Stimulated activated CD4-positive, alpha-beta T cell treated with anti-CD3 and anti-CD28 coated beads, Interleukin-1b, Interleukin-23, amount 100 ng/mL, for 48 hours (primary cell): ENCODE results near the gene MBP.

ENCODE experiments used
- DNase-seq: peaks from one replicate; pipeline ENCODE4 v3.0.0-alpha.2; 2020

The MBP gene

DNA sequence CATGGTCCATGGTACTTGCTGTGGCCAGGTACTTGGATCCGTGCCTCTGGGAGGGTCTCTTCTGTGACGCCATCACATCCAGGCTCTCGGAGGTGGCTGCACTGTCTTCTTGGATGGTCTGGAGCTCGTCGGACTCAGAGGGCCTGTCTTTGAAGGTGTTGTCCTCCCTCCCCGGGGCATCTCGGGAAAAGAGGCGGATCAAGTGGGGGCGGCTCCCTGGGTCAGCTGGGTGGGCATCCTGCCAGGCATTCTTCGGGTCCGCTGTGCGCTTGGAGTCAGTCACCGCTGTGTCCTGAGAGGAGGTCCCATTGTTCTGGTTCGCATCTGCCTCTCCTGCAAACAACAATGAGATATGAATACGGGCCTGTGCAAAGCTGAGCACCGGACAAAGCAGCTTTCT, 115.6 kb downstream of the MBP start:
- DNase-seq: no peak

GRCh38 chr18:77015771-77016710, 116.5 kb downstream of the MBP start:
- no peak for DNase-seq

GRCh38 chr18:77015169-77015568, 117.4 kb downstream of the MBP start:
- DNase-seq: no peak

GRCh38 chr18:77014538-77014937, 118.0 kb downstream of the MBP start:
- no peak for DNase-seq

- DNase-seq: no peak
Observed at GRCh38 chr18:77013811-77014521, 118.6 kb downstream of the MBP start.

DNA sequence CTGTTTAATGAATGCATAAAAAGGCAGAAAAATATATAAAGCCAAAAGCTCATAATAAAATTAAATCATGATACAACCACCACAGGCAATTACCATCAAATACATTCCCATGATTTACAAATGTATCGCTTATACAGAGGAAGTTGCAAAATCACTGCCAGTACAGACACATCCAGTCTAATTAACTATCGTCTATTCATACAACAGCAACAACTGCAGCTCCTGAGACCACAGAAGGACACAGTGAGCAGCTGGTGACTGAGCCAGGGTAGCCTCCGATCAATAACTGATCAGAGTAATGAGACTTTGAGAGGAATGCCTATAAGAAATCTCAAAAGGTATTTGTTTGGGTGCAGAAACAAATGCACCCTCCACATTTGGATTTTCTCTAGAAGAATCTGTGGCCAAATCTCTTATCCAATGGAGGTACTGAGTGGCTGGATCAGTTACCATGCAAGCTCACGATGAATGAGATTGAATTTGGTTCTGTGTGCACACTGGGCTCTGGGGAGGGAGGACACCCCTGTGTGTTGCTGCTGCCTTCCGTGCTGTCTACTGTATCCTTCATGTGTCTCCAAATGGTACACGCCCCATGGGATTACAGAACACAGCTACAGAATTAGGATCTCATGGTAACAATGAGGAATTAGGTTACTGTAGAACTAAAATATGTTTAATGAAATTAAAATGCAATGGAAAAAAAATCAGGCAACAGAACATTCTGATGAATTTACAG, 119.6 kb downstream of the MBP start:
- no peak for DNase-seq

DNA sequence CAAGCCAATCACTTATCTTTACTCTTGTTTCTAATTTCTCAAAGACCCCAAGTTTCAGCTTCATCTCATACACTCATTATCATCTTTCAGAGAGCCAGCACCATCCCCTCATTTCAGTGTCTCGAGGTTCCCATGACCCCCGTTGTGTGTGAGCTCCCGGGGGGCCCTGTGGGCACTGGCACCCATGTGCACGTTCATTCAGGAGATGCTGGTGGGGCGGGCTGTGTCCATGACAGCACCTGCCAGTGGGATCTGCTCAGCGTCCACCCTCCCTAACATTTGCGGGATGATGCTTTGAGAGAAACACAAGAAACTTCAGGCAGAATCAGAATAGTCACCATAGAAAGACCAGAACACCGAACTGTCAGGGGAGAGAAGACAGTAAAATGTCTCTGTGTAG, 120.5 kb downstream of the MBP start:
- DNase-seq: no peak

DNA sequence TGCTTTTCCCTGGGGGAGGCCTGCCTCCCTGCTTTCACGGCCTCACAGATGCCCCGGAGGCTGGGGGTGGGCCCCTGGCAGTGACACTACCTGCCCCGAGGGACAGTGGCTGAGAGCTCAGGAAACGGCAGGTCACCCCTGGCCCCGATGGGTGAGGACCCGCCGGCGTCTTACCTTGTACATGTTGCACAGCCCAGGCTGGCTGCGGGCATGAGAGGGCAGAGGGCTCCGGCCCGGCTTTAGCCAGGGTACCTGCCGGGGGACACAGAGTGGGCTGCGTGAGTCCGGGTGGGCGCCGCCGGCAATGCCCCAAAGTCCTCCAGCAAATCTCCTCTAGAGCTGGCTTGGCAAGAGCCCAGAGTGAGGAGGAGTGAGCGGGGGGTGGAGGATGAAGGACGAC, 122.9 kb downstream of the MBP start:
- no peak for DNase-seq

DNA sequence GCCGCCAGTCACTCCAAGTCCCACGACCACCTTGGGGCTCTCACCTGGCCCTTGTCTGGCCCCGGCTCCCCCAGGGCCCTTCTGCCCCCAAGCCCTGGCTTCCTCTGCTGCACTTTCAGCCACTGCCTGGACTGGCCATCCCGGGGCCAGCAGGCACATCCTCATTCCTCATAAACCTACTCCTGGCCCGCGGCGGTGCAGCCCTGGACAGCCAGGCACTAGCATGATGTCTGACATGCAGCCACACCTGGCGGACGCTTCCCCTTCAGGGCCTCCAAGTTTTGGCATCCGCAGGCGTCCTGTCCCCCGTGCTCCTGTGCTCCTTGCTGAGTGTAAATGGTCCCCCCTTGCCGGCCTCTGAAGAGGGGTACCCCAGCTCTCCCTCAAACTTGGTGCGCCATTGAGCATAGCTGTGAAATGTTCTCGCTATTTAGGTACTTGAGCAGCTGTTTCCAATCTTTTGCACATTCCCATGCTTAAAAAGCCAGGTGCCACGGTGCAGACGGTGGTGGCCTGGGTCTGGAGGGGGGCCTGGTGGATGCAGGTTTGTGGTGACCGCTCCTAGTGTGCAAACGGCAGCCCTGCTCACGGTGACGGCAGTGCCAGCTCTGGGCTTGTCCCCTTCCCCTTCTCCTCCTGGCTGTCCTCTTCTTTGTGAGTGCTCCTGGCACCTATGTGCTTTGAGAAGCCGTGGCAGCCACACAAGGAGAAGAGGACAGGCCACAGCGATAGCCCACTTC, 123.8 kb downstream of the MBP start:
- DNase-seq: no peak

DNA sequence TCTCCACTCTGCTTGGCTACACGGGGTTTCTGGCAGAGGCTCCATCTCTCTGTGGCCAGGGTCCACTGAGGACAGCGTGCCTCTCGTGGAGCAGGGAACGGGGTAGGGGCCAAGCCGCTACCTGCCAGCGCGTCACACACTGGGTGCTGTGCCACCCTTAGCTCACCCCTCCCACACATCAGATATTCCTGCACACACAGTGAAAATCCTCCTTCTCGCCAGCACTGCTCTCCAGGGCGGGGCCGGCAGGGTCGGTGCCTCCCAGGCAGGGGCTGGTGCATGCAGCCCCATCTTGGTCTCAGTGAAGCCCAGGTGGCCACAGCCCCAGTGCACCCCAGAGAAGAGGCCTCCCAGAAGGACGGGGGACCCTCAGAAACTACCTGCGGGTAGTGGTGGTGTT, 124.6 kb downstream of the MBP start:
- DNase-seq: no peak

GRCh38 chr18:77007251-77007650, 125.3 kb downstream of the MBP start:
- no peak for DNase-seq

DNA sequence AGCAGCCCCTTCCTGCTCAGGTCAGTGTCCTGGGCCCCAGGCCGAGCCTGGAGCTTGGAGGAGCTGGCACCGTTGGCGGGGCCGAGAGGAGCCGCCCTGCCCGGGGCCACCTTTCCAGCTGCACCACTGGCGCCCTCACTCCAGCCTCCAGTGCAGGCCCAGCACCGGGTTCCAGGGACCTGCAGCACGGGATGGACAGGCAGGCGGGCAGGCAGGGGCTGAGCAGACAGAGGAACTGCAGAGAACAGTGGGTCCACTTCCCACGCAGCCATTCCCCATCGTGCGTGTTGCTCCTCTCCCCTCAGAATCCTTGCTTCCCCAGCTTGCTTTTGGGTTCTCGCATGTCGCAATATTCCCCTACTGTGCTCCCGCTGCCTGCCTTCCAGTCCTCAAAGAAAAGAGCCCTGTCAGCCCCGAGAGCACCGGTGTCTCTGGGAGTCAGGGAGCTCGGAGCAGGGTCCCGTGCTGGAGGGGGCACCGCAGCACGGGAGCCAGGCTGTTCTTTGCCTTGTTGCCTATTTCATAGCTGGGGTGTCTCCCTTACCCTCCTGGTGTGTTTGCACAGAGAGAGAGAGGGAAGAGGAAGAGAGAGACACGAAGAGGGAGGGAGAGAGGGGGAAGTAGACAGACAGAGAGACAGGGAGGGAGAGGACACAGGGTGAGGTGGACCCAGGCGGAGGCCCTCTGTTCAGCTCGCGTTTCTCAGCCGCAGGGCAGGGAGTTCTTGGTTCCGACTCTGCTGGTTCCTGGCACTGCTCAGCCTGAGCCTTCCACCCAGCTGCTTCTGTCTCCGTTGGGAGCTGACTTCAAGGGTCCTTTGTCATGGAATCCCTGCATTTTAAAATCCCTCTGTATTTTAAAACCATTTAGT, 126.0 kb downstream of the MBP start:
- DNase-seq: no peak

DNA sequence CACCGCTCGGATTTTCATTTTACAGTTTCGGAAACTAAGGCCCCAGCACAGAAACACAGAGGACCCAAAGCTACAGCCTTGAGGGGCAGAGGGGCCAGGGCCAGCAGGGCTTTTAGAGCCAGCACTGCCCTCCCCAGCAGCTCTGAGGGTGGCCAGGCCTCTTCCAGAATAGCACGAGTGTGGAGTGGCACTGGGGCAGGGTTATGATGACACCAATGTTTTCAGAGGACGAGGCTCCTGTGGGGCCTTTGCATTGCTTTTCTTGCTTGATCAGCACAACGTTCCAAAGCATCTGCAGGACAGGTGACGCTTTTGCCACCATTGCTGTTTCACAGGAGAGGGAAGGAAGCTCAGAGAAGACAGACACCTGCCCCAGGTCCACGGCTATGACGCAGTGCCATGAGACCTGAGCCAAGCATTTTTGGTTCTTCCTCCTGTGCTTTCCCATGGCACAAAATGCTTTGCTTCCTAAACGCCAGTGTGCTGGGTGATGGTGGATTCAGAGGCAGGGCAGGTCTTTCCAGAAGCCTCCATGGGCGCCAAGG, 126.9 kb downstream of the MBP start:
- no peak for DNase-seq

DNA sequence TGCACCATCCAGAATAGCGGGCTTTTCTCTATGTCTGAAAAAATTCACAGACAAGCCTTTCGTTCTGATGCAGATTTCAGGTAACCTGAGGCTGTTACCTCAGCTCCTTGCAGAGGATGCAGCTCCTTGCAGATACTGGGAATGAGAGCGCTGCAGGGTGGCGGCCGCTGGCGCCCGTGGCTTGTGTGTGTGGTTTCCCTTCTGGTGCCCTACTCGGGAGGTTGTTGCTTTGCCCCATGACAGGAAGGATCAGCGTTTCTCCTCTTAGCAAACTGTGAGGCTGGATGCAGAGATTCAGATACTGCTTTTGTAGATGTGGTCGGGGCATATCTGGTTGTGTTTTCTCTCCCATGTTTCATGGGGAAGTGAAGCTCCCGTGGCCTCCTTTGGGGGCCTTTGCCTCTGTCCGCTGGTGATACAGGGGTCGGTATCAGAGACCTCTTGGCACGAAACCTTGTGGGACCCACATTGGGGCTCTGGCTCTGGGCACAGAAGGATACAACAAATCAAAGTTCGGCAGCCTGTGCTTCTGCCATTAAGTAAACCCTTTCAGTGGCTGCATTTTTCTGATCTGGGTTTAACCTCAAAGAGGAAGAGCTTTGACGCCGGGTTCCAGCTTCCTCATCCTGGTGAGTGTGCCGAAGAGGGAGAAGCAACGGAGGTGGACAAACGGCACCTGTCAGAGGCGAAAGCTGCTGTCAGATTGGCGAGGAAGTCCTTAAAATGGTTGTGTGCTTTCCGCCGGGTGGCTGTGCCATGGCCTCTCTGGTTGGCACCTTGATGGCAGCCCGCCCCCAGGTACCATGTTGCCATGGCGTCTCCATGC, 127.8 kb downstream of the MBP start:
- no peak for DNase-seq

DNA sequence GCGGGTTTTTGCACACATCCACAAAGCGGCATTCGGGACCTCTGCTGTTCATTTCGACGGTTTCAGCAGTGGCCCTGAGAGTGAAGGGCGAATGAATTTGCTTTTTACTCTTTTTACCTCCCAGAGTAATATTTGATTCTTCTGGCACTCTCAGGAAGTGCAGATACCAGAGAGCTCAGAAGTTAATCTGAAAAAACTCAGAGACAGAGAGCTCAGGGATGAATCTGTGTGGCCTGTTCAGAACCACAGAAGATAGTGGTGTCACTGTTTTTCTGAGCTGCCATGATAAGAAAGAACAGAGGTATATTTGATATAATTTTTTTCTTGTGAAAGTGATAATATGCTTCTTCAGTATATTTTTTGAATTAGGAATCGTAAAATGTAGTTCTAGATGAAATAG, 129.3 kb downstream of the MBP start:
- no peak for DNase-seq

GRCh38 chr18:77002496-77002895, 130.1 kb downstream of the MBP start:
- no peak for DNase-seq

DNA sequence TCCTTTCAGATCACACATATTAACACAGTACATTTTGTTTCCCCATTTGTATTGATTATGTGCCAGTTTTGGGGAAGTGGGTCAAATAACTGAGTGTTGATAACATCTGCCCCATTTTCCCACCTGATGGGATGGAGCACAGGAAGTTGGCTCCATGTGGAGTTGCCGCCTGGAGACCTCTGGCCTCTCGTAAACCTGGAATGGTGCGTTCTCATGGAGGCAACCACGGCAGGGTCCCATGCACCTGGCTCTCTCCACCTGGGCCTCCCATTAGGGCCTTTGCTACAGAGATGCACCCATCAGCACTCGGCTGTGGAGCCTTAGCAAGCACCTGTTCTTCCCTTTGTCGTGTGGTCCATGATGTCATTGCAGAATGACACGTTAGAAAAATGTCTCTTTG, 130.6 kb downstream of the MBP start:
- no peak for DNase-seq

GRCh38 chr18:77001041-77001440, 131.5 kb downstream of the MBP start:
- DNase-seq: no peak

DNA sequence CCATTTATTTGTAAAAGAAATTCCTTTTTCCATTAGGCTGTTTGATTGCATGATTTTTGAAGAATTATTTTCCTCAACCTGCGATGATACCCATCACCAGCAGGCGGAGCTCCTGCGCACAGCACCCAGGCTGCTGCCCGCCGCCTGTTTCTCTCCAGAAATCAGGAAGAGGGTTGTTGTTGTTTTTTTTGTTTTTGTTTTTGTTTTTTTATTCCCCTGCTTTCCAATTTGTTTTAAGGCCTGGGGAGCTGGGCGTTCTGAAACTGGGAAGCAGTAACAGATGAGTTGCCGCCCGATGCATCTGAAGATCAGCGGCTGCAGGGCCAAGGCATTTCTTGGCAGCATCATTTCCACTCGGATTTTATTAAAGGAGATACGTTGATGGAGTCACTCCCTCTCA, 132.1 kb downstream of the MBP start:
- DNase-seq: peak; percentile 34

- DNase-seq: no peak
Observed at GRCh38 chr18:76999077-76999476, 133.5 kb downstream of the MBP start.
